ENCODE results near the gene KCNJ6. TPM values are rescaled to one million over a fixed set of nuclear protein-coding genes. Genes with fewer than 3 reads are reported as not detected.

KCNJ6 gene
- total RNA-seq, 4 donors from 2014 or later: 0.62 TPM; not detected in 3

- H3K27me3 ChIP-seq: no peaks in the 10 kb centered on the region
- TF ChIP-seq CTCF (IDR thresholded peaks at IDR 0.05): no peak
- no peak for TF ChIP-seq POLR2A (IDR thresholded peaks at IDR 0.05)
- intact Hi-C loops (cut with DNase I; ENCODE audit: low total_unique reads): no loop called here
- H3K4me3 ChIP-seq: no peak overlapping the region
- no peak for DNase-seq
- no peaks in the 10 kb centered on the region for H3K4me1 ChIP-seq
- H3K9me3 ChIP-seq: no peaks in the 10 kb centered on the region
- H3K27ac ChIP-seq: no peak overlapping the region
- no peaks in the 10 kb centered on the region for H3K36me3 ChIP-seq
Measured at GRCh38 chr21:37886120-37886519, 30.1 kb downstream of the KCNJ6 start.

GRCh38 chr21:37878946-37879660 is 37.2 kb downstream of the KCNJ6 start:
- H3K36me3 ChIP-seq: no peaks in the 10 kb centered on the region
- H3K4me3 ChIP-seq: no peak overlapping the region
- no peak for DNase-seq
- H3K4me1 ChIP-seq: no peaks in the 10 kb centered on the region
- TF ChIP-seq CTCF (IDR thresholded peaks at IDR 0.05) (no peak), POLR2A (IDR thresholded peaks at IDR 0.05) (no peak)
- H3K9me3 ChIP-seq: no peaks in the 10 kb centered on the region
- H3K27me3 ChIP-seq: no peaks in the 10 kb centered on the region
- intact Hi-C loops (cut with DNase I; ENCODE audit: low total_unique reads): no loop called here
- no peak overlapping the region for H3K27ac ChIP-seq

GRCh38 chr21:37877888-37878684 is 38.2 kb downstream of the KCNJ6 start:
- Histone ChIP-seq H3K4me3 (no peak overlapping the region), H3K27me3 (no peaks in the 10 kb centered on the region), H3K9me3 (no peaks in the 10 kb centered on the region), H3K4me1 (no peaks in the 10 kb centered on the region), H3K27ac (no peak overlapping the region), H3K36me3 (no peaks in the 10 kb centered on the region)
- intact Hi-C loops (cut with DNase I; ENCODE audit: low total_unique reads): no loop called here
- DNase-seq: no peak
- TF ChIP-seq POLR2A (IDR thresholded peaks at IDR 0.05) (no peak), CTCF (IDR thresholded peaks at IDR 0.05) (no peak)

DNA sequence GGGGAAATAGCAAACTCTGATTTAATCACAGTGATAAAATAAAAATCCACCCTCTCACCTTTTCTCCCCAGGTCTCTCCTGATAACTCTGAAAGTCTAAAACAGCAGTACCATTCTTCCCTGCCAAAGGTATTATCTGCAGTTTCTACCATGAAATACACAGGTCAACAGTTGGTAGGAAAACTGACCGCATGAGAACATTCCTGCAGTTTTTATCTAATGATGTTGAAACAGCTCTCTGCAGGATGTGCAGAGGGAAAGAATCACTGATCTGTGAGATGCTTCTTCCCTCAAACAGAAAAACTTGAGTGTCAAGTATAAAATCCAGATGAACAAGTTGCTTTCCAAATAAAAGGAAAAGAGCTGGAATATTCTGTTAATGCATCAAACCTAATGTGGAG is 39.1 kb downstream of the KCNJ6 start:
- DNase-seq: no peak
- no peaks in the 10 kb centered on the region for H3K36me3 ChIP-seq
- no peak overlapping the region for H3K27ac ChIP-seq
- no peak overlapping the region for H3K4me3 ChIP-seq
- no peaks in the 10 kb centered on the region for H3K27me3 ChIP-seq
- TF ChIP-seq POLR2A (IDR thresholded peaks at IDR 0.05): no peak
- TF ChIP-seq CTCF (IDR thresholded peaks at IDR 0.05): no peak
- H3K4me1 ChIP-seq: no peaks in the 10 kb centered on the region
- intact Hi-C loops (cut with DNase I; ENCODE audit: low total_unique reads): no loop called here
- no peaks in the 10 kb centered on the region for H3K9me3 ChIP-seq

GRCh38 chr21:37876561-37876960 is 39.7 kb downstream of the KCNJ6 start:
- H3K27ac ChIP-seq: no peak overlapping the region
- H3K27me3 ChIP-seq: no peaks in the 10 kb centered on the region
- intact Hi-C loops (cut with DNase I; ENCODE audit: low total_unique reads): no loop called here
- H3K4me3 ChIP-seq: no peak overlapping the region
- H3K36me3 ChIP-seq: no peaks in the 10 kb centered on the region
- no peaks in the 10 kb centered on the region for H3K4me1 ChIP-seq
- TF ChIP-seq POLR2A (IDR thresholded peaks at IDR 0.05) (no peak), CTCF (IDR thresholded peaks at IDR 0.05) (no peak)
- no peak for DNase-seq
- H3K9me3 ChIP-seq: no peaks in the 10 kb centered on the region

Measured in uterus (tissue), 4 donors.